Midbrain (tissue), 1 donor: ENCODE results near the gene URB2.
A peak's percentile ranks its signal among the peaks of the same experiment; 100 is the strongest.
"Not testable (repeated sequence)": the region's sequence is repeated elsewhere in the genome, so short reads cannot be mapped to it uniquely, and the experiment has no call there.

Experiments used
- DNase-seq: peaks from one replicate; lab custom pipeline; 2025; lab: John Stamatoyannopoulos, UW

The URB2 gene

DNA sequence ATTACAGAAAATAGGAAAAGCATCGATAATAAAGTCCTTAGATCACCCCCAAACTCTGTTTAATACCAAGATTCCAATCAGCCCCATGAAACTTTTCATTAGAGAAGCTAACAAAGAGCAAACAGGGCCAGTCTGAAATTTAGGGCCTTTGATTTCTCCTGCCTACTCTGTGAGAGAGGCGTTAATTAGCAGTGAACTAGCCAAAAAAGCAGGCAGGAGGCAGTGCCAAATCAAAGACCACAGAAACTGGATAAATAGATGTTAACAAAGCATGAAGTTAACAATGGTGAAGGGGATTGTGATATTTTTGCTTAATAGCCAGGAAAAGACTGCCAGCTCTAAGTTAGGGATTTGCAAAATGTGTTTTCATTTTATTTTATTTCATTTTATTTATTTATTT lies 11.3 kb upstream of the URB2 start:
- DNase-seq = no peak

DNA sequence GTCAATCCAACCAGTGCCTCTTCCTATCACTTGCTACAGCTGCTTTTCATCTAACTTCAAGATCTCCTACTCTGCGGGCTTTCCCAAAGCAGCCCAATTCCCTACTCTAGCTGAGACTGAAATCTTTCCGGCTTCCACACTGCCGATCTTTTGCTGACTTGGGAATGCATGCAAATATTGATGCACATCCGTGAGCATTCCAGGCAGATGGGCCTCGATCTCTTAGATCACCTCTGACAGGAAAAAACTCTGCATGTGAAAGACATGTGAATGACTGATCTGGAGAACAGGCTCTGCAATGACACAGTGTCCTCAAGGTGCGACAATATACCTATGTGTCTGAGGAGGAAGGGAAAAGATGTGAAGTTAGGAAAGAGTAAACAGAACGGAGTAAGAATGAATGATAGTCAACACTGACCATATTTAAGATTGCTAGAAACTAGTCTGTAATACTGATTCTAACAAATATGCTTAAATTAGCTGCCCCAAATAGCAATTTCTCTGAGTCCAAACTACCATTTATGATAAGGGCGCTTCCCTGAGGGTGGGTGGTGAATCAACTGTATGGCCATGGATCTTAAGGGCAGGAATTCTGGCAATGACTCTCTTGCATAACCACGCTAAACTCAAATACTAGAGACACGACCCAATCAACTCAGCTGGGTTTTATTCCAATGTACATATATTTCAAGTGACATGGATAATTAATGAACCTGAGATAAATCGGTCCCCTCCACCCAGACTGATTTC lies 8.5 kb upstream of the URB2 start:
- DNase-seq = no peak

DNA sequence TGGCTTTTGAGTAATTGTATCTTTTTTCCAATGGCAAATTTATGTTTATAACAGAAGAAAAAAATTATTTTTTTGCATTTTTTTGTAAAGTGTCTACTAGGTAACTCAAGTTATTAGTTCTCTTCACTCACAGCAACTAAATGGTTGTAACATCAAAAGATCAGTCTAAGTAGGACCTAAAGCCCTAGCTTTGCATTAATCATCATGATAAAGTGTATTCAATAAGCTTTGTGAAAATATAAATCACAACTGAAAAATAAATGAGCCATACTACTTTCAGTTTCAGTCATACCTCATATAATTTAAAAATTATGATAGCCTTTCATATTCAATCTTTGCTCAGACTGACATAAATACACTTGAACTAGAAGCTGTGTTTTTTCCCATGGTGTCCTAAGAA lies 7.0 kb upstream of the URB2 start:
- DNase-seq = no peak

DNA sequence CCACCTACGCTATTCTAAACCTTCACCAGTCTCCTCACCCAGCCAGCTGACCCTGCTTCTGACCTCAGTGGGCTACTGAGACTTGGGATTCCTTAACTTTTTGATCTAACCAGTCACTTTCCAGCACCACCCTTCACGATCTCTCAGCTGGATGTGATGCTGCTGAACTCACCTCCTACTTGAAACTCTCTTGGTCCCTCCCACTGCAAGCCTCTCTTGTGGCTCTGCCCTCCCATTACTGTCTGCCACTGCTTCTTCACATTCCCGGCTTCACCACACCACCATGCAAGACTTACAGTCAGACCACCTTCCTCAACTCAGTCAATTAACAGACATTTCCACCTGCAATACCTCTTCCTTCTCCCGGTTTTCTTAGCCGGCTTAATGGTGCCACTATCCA lies 6.4 kb upstream of the URB2 start:
- DNase-seq = no peak

DNA sequence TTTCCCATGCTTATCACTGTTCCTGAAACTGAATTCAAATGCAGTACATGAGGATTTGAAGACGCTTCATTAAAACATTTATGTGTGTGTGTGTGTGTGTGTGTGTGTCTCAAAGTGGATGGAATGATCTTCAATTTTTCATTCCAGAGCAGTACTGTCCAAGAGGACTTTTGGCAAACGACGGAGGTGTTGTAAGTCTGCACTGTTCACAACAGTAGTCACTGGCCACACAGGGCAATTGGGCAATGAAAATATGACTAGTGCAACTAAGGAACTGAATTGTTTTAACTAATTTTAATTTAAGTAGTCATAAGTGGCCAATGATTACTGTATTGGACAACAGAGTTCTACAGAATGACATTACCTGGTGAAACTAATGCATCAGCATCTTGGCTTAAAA lies 5.2 kb upstream of the URB2 start:
- DNase-seq = no peak

DNA sequence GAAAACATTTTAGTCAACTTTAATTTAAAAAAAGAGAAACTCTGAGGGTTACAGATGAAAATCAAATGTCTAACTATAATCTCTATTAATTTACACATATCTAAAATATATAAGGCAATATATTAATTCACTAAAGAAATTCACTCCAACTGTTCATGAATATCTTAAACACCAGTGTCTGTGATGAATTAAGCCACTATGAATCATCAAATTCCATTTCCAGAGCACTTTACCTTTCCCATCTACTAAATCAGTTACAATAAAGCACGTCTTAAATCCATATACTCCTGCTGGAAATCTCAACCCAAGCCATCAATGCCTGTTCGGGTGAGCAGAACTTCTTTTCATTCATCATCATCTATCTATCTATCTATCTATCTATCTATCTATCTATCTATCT lies 4.4 kb upstream of the URB2 start:
- DNase-seq = no peak

DNA sequence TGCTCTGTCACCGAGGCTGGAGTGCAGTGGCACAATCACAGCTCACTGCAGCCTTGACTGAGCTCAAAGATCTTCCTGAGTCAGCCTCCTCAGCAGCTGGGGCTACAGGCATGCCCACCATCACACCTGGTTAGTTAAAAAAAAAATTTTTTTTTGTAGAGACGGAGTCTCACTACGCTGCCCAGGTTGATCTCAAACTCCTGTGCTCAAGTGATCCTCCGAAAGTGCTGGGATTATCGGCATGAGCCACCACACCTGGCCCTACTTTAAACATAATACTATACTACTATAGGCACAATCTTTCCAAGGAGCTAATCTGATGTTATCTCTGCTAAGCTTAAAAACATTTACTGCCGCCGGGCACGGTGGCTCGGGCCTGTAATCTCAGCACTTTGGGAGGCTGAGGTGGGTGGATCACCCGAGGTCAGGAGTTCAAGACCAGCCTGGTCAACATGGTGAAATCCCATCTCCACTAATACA lies 3.4 kb upstream of the URB2 start:
- DNase-seq = not testable (repeated sequence)

DNA sequence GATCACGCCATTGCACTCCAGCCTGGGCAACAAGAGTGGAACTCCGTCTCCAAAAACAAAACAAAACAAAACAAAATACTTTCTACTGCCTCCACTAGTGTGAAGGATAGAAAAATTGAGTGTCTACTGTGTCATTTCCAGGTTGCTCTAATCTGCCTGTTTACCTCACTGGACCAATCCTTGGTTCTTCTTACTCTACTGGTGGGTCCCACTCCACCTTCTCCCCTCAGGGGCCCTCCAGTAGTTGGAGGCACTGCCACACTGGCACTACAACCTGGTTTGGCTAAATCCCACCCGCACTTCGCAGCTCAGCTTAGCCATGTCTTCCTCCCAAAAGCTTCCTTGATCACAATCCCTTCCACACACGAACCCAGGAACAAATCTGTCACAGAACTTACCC lies 2.8 kb upstream of the URB2 start:
- DNase-seq = no peak

DNA sequence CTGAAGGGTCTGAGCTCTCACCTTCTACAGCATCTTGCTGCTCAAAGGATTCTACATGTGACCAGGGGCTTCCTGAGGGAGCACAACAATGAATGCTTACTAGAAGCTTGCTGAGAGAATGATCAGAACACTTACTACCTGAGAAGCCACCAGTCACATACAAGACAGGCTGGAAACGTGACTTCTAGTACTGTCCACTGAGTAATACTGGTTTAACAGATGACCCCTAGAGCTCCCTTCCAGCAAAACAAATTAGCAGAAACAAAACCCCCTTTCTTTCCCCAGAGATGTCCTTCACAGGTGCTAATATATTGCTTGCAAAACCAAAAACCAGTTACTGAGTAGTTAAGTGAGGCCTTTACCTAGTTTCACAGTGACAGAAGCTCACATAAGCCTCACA lies 2.2 kb upstream of the URB2 start:
- no peak for DNase-seq

DNA sequence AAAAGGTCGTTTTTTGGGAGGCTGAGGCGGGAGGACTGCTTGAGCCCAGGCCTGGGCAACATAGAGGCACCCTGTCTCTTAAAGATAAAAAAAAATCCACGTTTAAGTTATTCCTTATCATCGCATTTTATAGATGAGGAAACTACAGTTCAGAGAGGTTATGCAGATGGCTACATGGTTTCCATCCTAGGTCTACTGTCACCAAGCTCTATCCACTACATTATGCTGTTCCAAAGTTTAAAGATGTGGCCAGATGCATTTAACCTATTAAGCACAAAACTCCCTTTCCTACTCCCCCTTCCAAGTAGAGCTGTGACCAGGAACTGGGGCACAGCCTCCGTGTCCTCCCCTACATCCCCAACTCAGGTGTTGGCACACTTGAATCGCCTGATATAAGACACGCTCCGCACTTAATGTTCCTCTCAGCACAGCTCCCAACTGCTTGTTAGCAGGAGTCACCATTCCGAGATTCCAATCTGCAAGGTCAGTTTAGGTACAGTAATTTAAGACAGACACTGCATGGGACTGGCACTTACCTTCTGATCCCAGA lies 1.5 kb upstream of the URB2 start:
- no peak for DNase-seq

DNA sequence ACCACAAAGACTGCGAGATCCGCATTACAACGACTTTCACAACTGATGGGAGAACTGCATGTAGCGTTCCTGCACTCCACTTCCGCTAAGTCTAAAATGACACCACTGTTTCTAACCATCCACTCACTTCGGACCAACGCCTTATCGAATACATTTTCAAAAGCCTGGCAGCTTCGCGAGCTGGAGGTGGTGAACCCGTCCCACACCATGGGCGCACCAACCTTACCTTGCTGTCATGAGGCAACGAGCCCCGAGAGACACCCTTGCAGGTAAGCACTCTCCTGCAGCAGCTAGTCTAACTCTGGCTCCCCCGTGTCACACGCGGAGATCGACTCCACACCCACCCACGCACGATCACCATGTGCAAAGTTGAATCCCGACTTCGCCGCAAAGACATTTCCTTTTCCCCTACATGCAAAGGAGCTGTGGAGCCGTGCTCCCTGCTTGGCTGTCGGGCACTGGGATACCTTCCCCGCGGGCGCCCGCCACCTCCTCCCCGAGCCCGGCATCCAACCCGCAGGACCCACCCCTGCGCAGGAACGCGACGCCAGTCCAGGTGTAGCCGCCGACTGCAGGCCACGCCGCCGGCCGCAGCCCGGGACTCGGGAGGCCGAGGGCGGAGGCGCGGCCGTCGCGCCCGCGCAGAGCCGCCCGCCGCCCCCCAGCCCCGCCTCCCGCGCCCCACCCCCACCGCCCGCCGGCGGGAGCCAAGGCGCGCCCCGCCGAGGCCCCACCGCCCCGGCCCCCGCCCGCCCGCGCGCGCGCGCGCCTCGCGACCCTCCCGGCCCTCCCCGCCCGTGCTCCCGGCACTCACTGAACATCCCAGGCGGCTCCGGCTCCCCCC lies 754 bp upstream of the URB2 start:
- DNase-seq = peak; percentile 59

DNA sequence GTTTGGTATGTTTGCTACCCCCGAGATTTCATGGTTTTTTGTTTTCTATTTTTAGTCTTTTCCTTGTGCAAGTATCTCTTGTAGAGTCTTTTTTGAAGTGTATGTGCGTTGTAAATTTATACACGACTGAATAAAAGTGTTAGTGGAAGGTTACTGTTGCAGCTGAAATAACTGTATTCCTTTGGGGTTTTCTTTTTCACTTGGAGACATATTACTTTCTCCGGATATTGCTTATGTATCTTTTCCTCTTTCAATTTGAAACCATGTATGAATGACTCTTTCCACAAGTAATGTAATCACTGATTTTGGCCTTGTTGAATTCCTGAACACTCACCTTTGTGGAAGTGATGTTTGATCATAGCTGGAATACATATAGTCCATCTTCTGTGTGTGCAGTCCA lies 956 bp downstream of the URB2 start:
- no peak for DNase-seq

DNA sequence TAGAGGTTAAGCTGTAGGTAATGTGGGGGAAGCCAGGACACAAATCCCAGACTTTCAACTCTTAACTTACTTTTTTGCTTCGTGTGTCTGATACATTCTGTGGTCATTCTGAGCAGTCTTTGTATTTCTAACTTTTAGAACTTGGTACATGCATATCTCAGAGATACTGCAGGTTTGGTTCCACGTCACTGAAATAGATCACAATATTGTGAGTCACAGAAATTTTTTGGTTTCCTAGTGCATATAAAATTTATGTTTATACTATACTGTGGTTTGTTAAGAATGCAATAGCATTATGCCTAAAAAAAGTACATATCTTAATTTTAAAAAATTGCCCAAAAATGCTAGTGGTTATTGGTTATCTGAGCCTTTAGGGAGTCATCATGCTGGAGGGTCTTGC lies 3.2 kb downstream of the URB2 start:
- DNase-seq = no peak

DNA sequence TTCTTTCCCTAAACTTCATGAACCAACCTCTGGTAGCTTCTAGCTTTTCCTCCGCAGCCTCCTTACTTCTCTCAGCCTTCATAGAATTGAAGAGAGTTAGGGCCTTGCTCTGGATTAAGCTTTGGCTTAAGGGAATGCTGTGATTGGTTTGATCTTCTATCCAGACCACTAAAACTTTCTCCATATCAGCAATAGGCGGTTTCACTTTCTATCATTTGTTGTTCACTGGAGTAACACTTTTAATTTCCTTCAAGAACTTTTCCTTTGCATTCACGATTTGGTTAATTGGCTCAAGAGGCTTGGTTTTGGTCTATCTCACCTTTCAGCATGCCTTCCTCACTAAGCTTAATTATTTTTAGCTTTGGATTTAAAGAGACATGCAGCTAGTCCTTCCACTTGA lies 5.1 kb downstream of the URB2 start:
- no peak for DNase-seq

DNA sequence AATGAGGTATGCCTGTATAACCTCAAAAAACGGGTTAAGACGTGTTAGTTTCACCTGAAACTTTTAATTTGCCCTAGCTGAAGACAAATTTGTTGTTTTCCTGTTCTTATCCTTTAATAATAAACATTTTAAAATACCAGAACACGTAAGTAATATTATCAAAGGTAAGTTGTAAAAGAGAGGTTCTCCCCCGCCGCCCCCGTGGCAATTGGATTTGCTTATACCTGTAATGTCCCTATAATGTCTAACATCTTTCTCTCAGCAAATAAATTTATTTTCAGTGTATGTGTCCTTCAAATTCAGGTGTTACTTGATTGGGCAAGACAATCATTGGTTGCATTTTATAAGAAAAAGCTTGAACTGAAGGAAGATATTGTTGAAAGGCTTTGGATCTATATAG lies 5.9 kb downstream of the URB2 start:
- no peak for DNase-seq

DNA sequence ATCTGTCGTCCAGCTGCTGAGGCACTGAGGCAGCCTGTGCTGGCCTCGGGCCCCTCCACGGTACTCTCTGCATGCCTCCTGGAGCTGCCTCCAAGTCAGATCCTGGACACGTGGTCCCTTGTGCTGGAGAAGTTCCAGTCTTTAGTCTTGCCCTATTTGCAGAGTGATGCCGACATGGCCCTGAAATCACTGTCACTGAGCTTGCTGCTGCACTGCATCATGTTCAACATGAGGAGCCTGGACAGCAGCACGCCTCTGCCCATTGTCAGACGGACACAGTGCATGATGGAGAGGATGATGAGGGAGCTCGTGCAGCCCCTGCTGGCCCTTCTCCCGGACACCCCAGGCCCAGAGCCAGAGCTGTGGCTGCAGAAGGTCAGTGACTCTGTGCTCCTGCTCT lies 10.0 kb downstream of the URB2 start:
- DNase-seq = no peak

DNA sequence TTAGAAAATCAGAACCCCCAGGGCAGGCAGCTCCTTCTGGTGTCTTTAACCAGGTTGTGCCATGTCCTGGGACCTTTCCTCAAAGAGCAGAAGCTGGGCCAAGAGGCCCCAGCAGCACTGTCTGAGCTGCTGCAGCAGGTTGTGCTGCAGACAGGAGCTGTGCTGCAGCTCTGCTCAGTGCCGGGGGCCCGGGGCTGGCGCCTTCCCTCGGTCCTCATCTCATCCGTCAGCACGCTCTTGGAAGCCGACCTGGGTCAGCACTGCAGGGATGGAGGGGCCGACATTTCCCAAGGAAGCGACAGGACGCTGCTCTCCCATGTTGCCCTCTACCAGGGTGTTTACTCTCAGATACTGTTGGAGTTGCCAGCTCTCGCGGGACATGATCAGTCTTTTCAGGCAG lies 11.7 kb downstream of the URB2 start:
- DNase-seq = no peak

DNA sequence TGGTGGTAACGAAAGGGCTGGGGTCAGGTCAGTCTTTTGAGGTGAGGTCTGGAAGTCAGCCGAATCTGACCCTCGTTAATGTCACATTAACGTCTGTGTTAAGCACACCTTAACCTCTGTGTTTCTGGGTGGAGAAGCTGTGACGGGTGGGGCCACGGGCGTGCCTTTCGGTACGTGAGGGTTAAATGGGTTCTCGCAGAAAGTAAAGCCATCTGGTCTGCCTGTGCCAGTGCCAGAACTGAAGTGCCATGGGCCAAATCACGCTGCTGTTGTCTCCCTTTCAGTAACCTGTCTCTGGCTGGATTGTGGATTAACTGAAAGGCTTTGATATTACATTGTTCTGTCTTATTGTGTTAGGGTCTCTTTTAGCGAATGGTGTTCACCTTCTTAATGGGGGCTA lies 14.4 kb downstream of the URB2 start:
- DNase-seq = no peak

DNA sequence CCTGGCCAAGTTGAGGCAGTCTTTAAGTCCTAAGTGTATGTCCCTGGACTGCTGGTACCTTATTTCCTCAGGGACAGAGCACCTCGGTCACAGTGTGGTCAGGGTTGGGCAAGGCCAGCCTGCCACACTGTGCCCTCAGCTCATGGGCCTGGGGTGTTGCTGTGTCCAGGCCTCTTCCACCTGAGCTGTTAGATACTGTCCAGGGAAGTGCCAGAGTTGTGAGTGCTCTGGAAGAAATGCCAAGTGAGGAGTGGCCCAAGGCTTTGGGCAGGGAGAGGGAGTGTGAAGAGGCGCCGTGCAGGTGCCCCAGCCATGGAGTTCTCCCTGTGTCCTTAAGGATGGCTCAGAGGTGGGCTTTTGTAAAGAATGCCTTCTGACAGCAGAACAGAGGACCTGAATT lies 15.3 kb downstream of the URB2 start:
- no peak for DNase-seq

DNA sequence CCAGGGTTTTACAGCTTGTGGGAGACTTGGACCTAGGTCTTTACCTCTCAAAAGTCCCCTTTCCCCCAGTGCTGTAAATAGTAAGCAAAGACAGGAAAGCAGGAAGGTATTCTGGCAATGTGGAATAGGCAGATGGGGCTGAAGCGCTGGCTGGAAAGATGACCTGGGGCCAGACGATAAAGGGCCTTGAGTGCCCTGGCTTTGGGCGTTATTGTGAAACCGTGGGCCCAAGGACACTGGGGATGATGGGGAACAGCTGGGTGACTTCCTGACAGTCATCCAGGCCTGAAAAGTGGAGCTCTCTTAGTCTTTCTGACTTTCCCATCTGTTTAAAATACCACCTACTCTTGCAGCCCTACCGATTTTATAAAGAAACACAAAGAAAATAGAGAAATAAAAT lies 16.3 kb downstream of the URB2 start:
- no peak for DNase-seq

DNA sequence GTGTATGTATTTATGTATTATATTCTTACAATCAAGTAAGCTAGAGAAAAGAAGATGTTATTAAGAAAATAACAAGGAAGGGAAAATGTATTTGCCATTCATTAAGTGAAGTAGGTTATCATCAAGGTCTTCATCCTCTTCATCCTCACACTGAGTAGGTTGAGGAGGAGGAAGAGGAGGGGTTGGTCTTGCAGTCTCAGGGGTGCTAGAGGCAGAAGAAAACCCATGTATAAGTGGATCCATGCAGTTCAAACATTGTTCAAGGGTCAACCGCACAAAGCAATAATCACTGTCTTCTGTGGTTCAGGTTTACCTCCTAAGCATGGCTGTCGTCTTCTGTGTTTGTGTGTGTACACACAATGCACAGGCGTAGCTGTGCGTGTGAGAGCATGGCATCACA lies 16.9 kb downstream of the URB2 start:
- no peak for DNase-seq

DNA sequence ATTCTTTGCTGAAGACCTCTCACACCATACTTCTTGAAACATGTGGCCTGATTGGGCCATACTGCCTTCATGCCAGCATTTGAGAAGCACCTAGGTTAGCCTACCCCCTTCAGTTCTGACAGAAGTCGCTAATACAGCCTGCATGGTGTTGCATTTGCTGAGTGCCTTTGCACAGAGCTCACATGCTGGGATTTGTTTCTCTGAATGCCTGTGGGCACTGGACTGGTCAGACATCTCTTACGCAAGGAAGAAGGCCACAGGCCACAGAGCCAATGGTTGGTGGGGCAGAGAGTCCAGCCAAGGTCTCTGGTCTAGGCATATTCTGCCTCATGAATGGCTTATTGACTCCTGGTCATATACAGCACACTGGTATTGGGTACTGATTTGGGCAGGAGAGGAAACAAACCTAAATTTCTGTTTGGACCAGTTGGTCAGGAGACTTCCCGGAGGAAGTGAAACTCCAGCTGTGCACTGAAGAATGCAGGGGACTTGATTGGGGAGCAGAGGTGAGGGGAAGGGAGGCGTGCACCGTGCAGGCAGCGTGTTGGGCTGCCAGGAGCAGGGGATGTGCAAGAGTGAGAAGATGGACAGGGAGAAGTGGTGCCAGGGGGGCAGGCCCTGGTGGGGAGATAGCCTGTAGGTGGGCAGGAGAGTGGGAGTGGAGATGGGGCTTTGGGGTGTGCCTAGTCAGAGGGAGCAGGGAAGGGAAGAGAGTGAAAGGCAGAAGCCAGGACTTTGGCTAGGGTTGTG lies 18.1 kb downstream of the URB2 start:
- no peak for DNase-seq
